NT2/D1 (cell line): ENCODE measurements around the gene CRLF1.

Experiments used
- DNase-seq: peaks from one replicate; pipeline ENCODE4 v3.0.0-alpha.2; 2011; ENCODE audit warnings: low read depth, low spot score
- H3K27me3 ChIP-seq: 2 replicates; pipeline ENCODE4 v1.6.0; 2011; ENCODE audit warnings: mild to moderate bottlenecking; ENCODE audit not compliant: insufficient read length, insufficient read depth
- H3K36me3 ChIP-seq: 2 replicates; pipeline ENCODE4 v1.6.1; 2011; ENCODE audit warnings: mild to moderate bottlenecking, low read length, mixed read lengths; ENCODE audit not compliant: insufficient read depth, insufficient read length
- H3K4me1 ChIP-seq: 2 replicates; pipeline ENCODE4 v1.5.1; 2011; ENCODE audit not compliant: insufficient read depth, insufficient read length
- H3K4me3 ChIP-seq: 2 replicates; pipeline ENCODE4 v1.5.1; 2011; ENCODE audit warnings: low read depth; ENCODE audit not compliant: insufficient read length
- H3K9ac ChIP-seq: 2 replicates; pipeline ENCODE4 v1.6.0; 2011; ENCODE audit warnings: low read depth; ENCODE audit not compliant: insufficient read length
- H3K9me3 ChIP-seq: 2 replicates; pipeline ENCODE4 v1.5.1; 2011; ENCODE audit warnings: mild to moderate bottlenecking, low read length; ENCODE audit not compliant: insufficient read depth
- SUZ12 ChIP-seq: IDR thresholded peaks from 2 replicates; pipeline ENCODE4 v1.6.1; 2011; ENCODE audit not compliant: insufficient read length, insufficient read depth; ENCODE audit errors: extremely low read depth
- YY1 ChIP-seq: IDR thresholded peaks from 2 replicates; pipeline ENCODE4 v1.6.1; 2011; ENCODE audit not compliant: insufficient read length, insufficient read depth
- ZNF274 ChIP-seq: IDR thresholded peaks from 2 replicates; pipeline ENCODE4 v1.6.1; 2011; ENCODE audit warnings: mild to moderate bottlenecking, low read depth, low read length

CRLF1 gene

GRCh38 chr19:18650021-18650390 is 43.4 kb upstream of the CRLF1 start:
- H3K4me3 ChIP-seq = no peak overlapping the region
- no peaks in the 10 kb centered on the region for H3K27me3 ChIP-seq
- peak overlapping the region; percentile 29 for H3K9ac ChIP-seq
- no peak for TF ChIP-seq ZNF274
- no peak for TF ChIP-seq SUZ12
- no peak for TF ChIP-seq YY1
- peaks cover 40% of the 10 kb centered on the region for H3K4me1 ChIP-seq
- no peak for DNase-seq
- no peaks in the 10 kb centered on the region for H3K36me3 ChIP-seq
- H3K9me3 ChIP-seq = no peaks in the 10 kb centered on the region

GRCh38 chr19:18649371-18650020 is 42.9 kb upstream of the CRLF1 start:
- H3K27me3 ChIP-seq = no peaks in the 10 kb centered on the region
- DNase-seq = no peak
- H3K36me3 ChIP-seq = no peaks in the 10 kb centered on the region
- H3K9ac ChIP-seq = peak overlapping the region; percentile 44
- H3K4me3 ChIP-seq = no peak overlapping the region
- TF ChIP-seq YY1 = no peak
- no peak for TF ChIP-seq ZNF274
- no peak for TF ChIP-seq SUZ12
- H3K4me1 ChIP-seq = peaks cover 42% of the 10 kb centered on the region
- no peaks in the 10 kb centered on the region for H3K9me3 ChIP-seq

- DNase-seq = no peak
- Histone ChIP-seq H3K4me1 (peaks cover 42% of the 10 kb centered on the region), H3K36me3 (no peaks in the 10 kb centered on the region), H3K9ac (peak overlapping the region; percentile 44), H3K4me3 (no peak overlapping the region), H3K9me3 (no peaks in the 10 kb centered on the region), H3K27me3 (no peaks in the 10 kb centered on the region)
- no peak for TF ChIP-seq ZNF274
- TF ChIP-seq YY1 = no peak
- TF ChIP-seq SUZ12 = no peak
These were observed 42.3 kb upstream of the CRLF1 start for GRCh38 chr19:18648973-18649315.

- Histone ChIP-seq H3K9ac (no peak overlapping the region), H3K36me3 (no peaks in the 10 kb centered on the region), H3K9me3 (no peaks in the 10 kb centered on the region), H3K27me3 (no peaks in the 10 kb centered on the region), H3K4me3 (no peak overlapping the region), H3K4me1 (peaks cover 42% of the 10 kb centered on the region)
- no peak for DNase-seq
- no peak for TF ChIP-seq YY1
- no peak for TF ChIP-seq SUZ12
- no peak for TF ChIP-seq ZNF274
These were observed 41.2 kb upstream of the CRLF1 start for GRCh38 chr19:18647807-18648206.

- no peaks in the 10 kb centered on the region for H3K36me3 ChIP-seq
- TF ChIP-seq ZNF274 (no peak), YY1 (no peak), SUZ12 (no peak)
- no peaks in the 10 kb centered on the region for H3K9me3 ChIP-seq
- H3K4me3 ChIP-seq = no peak overlapping the region
- DNase-seq = no peak
- H3K4me1 ChIP-seq = peaks cover 42% of the 10 kb centered on the region
- H3K9ac ChIP-seq = no peak overlapping the region
- H3K27me3 ChIP-seq = no peaks in the 10 kb centered on the region
These were observed 40.8 kb upstream of the CRLF1 start for GRCh38 chr19:18647371-18647767.

GRCh38 chr19:18646535-18647370 is 40.2 kb upstream of the CRLF1 start:
- H3K4me3 ChIP-seq = no peak overlapping the region
- H3K36me3 ChIP-seq = no peaks in the 10 kb centered on the region
- H3K4me1 ChIP-seq = peaks cover 39% of the 10 kb centered on the region
- DNase-seq = no peak
- no peaks in the 10 kb centered on the region for H3K9me3 ChIP-seq
- TF ChIP-seq SUZ12 (no peak), ZNF274 (no peak), YY1 (no peak)
- no peaks in the 10 kb centered on the region for H3K27me3 ChIP-seq
- peak overlapping the region; percentile 17 for H3K9ac ChIP-seq

- H3K27me3 ChIP-seq = no peaks in the 10 kb centered on the region
- H3K36me3 ChIP-seq = no peaks in the 10 kb centered on the region
- peaks cover 24% of the 10 kb centered on the region for H3K4me1 ChIP-seq
- TF ChIP-seq YY1 (no peak), ZNF274 (no peak), SUZ12 (no peak)
- H3K9me3 ChIP-seq = no peaks in the 10 kb centered on the region
- H3K4me3 ChIP-seq = no peak overlapping the region
- DNase-seq = no peak
- H3K9ac ChIP-seq = peak overlapping the region; percentile 46
These were observed 38.5 kb upstream of the CRLF1 start for GRCh38 chr19:18645035-18645511.
